Measurements from ENCODE around the gene PTH1R.

GRCh38 chr3:46831841-46832240, 45.7 kb upstream of the PTH1R start:
- TF ChIP-seq EP300 (IDR thresholded peaks at IDR 0.05) (no peak), CTCF (IDR thresholded peaks at IDR 0.05) (no peak)

Measured in suprapubic skin (tissue), 3 donors.